ENCODE results near the gene ANXA3. TPM values are rescaled to one million over a fixed set of nuclear protein-coding genes. Genes with fewer than 3 reads are reported as not detected.

ANXA3 gene
- total RNA-seq, 1 donor from 2014 or later = 36.1 TPM

- peak in 1 of 2 donors; percentile 30 for DNase-seq (ENCODE audit: low read depth in 2 of 2)
These were observed 59.1 kb downstream of the ANXA3 start for GRCh38 chr4:78610546-78611214.

GRCh38 chr4:78611215-78611558, 59.6 kb downstream of the ANXA3 start:
- DNase-seq (ENCODE audit: low read depth in 2 of 2) = no peak

GRCh38 chr4:78612398-78613178, 61.0 kb downstream of the ANXA3 start:
- peak; percentile 61 to 69 for DNase-seq (ENCODE audit: low read depth in 2 of 2)

GRCh38 chr4:78613522-78614321, 62.2 kb downstream of the ANXA3 start:
- no peak for DNase-seq (ENCODE audit: low read depth in 2 of 2)

- DNase-seq (ENCODE audit: low read depth in 2 of 2) = no peak
These were observed 64.5 kb downstream of the ANXA3 start for GRCh38 chr4:78616046-78616498.

- DNase-seq (ENCODE audit: low read depth in 2 of 2) = no peak
These were observed 66.9 kb downstream of the ANXA3 start for GRCh38 chr4:78618436-78618835.

- no peak for DNase-seq (ENCODE audit: low read depth in 2 of 2)
These were observed 69.8 kb downstream of the ANXA3 start for GRCh38 chr4:78621395-78621794.

GRCh38 chr4:78622253-78622979, 70.8 kb downstream of the ANXA3 start:
- DNase-seq (ENCODE audit: low read depth in 2 of 2) = peak in 1 of 2 donors; percentile 68

- DNase-seq (ENCODE audit: low read depth in 2 of 2) = no peak
These were observed 72.5 kb downstream of the ANXA3 start for GRCh38 chr4:78624048-78624447.

- DNase-seq (ENCODE audit: low read depth in 2 of 2) = no peak
These were observed 73.5 kb downstream of the ANXA3 start for GRCh38 chr4:78625073-78625472.

- DNase-seq (ENCODE audit: low read depth in 2 of 2) = no peak
These were observed 75.7 kb downstream of the ANXA3 start for GRCh38 chr4:78627046-78627965.

GRCh38 chr4:78627966-78628678, 76.6 kb downstream of the ANXA3 start:
- DNase-seq (ENCODE audit: low read depth in 2 of 2) = no peak

GRCh38 chr4:78629991-78630541, 78.5 kb downstream of the ANXA3 start:
- DNase-seq (ENCODE audit: low read depth in 2 of 2) = no peak

GRCh38 chr4:78630615-78631014, 79.0 kb downstream of the ANXA3 start:
- DNase-seq (ENCODE audit: low read depth in 2 of 2) = no peak

GRCh38 chr4:78634011-78634664, 82.6 kb downstream of the ANXA3 start:
- no peak for DNase-seq (ENCODE audit: low read depth in 2 of 2)

- no peak for DNase-seq (ENCODE audit: low read depth in 2 of 2)
These were observed 87.0 kb downstream of the ANXA3 start for GRCh38 chr4:78638337-78639172.

- DNase-seq (ENCODE audit: low read depth in 2 of 2) = no peak
These were observed 89.1 kb downstream of the ANXA3 start for GRCh38 chr4:78640714-78641113.

- DNase-seq (ENCODE audit: low read depth in 2 of 2) = no peak
These were observed 91.4 kb downstream of the ANXA3 start for GRCh38 chr4:78642934-78643333.
